Measurements from ENCODE around the gene PGA3.
"Not testable (repeated sequence)": the region's sequence is repeated elsewhere in the genome, so short reads cannot be mapped to it uniquely, and the experiment has no call there.

DNA sequence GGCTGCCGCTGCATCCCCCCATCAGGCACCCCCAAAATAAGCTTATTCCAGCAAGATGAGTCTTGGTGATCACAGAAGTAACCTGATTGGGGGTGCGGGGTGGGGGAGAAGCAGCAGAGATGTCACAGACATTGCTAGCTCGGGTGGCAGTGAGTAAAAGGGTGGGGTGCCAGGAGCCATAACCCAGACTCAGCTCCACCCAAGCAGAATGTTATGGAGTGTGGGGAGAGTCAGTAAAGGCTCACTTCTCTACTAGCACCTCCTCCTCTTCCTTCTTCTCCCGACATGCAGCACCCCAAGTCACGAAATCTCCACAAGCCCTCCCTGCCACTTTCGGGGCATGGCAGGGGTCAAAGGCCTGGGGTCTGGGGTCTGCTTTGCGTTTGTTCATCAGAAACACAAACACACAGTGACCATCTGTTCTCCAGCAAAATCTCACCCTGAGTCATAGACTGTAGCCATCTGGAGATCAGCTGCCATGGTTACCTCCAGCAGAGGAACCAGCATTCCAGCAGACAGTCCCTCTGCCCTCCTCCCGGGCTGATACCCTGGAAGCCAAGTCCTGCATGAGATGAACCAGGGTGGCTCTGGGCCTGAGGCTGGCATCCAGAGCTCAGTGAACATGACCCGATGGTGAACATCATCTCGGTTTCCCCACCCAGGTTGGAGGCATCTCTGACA is 42.1 kb downstream of the PGA3 start:
- TF ChIP-seq ZFP3 (CRISPR knock-in tag; IDR thresholded peaks at IDR 0.05); ESRRG (CRISPR knock-in tag; IDR thresholded peaks at IDR 0.05); ZC3H10 (CRISPR knock-in tag; IDR thresholded peaks at IDR 0.05); BACH2 (CRISPR knock-in tag; IDR thresholded peaks at IDR 0.05; ENCODE audit: borderline replicate concordance); SNAI2 (CRISPR knock-in tag; IDR thresholded peaks at IDR 0.05); ZFP30 (CRISPR knock-in tag; IDR thresholded peaks at IDR 0.05); PPARA (CRISPR knock-in tag; IDR thresholded peaks at IDR 0.05; ENCODE audit: borderline replicate concordance); RARB (CRISPR knock-in tag; IDR thresholded peaks at IDR 0.05); ISL1 (CRISPR knock-in tag; IDR thresholded peaks at IDR 0.05); TOX (CRISPR knock-in tag; IDR thresholded peaks at IDR 0.05; ENCODE audit: borderline replicate concordance): not testable (repeated sequence)
- TF ChIP-seq, protein P1, sequence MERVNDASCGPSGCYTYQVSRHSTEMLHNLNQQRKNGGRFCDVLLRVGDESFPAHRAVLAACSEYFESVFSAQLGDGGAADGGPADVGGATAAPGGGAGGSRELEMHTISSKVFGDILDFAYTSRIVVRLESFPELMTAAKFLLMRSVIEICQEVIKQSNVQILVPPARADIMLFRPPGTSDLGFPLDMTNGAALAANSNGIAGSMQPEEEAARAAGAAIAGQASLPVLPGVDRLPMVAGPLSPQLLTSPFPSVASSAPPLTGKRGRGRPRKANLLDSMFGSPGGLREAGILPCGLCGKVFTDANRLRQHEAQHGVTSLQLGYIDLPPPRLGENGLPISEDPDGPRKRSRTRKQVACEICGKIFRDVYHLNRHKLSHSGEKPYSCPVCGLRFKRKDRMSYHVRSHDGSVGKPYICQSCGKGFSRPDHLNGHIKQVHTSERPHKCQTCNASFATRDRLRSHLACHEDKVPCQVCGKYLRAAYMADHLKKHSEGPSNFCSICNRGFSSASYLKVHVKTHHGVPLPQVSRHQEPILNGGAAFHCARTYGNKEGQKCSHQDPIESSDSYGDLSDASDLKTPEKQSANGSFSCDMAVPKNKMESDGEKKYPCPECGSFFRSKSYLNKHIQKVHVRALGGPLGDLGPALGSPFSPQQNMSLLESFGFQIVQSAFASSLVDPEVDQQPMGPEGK (CRISPR knock-in tag; IDR thresholded peaks at IDR 0.05; ENCODE audit: borderline replicate concordance), result not testable (repeated sequence)
- TF ChIP-seq, protein P2, sequence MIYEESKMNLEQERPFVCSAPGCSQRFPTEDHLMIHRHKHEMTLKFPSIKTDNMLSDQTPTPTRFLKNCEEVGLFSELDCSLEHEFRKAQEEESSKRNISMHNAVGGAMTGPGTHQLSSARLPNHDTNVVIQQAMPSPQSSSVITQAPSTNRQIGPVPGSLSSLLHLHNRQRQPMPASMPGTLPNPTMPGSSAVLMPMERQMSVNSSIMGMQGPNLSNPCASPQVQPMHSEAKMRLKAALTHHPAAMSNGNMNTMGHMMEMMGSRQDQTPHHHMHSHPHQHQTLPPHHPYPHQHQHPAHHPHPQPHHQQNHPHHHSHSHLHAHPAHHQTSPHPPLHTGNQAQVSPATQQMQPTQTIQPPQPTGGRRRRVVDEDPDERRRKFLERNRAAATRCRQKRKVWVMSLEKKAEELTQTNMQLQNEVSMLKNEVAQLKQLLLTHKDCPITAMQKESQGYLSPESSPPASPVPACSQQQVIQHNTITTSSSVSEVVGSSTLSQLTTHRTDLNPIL (CRISPR knock-in tag; IDR thresholded peaks at IDR 0.05; ENCODE audit: low read depth), result not testable (repeated sequence)
- TF ChIP-seq, protein P3, sequence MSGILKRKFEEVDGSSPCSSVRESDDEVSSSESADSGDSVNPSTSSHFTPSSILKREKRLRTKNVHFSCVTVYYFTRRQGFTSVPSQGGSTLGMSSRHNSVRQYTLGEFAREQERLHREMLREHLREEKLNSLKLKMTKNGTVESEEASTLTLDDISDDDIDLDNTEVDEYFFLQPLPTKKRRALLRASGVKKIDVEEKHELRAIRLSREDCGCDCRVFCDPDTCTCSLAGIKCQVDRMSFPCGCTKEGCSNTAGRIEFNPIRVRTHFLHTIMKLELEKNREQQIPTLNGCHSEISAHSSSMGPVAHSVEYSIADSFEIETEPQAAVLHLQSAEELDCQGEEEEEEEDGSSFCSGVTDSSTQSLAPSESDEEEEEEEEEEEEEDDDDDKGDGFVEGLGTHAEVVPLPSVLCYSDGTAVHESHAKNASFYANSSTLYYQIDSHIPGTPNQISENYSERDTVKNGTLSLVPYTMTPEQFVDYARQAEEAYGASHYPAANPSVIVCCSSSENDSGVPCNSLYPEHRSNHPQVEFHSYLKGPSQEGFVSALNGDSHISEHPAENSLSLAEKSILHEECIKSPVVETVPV (CRISPR knock-in tag; IDR thresholded peaks at IDR 0.05), result not testable (repeated sequence)
